Measurements from ENCODE around the gene MYLK2. TPM values are rescaled to one million over a fixed set of nuclear protein-coding genes. Genes with fewer than 3 reads are reported as not detected.

The MYLK2 gene
- total RNA-seq, 1 donor, result under 0.01 TPM

- TF ChIP-seq CTCF (IDR thresholded peaks at IDR 0.05; ENCODE audit: insufficient read depth, low read depth, low read length), result no peak
- no peak for DNase-seq (ENCODE audit: low read depth)
- no peak overlapping the region for H3K4me3 ChIP-seq (ENCODE audit: low read depth, low read length)
Observed at GRCh38 chr20:31851240-31851955, 32.2 kb downstream of the MYLK2 start.

- H3K4me3 ChIP-seq (ENCODE audit: low read depth, low read length), result no peak overlapping the region
- DNase-seq (ENCODE audit: low read depth), result no peak
- no peak for TF ChIP-seq CTCF (IDR thresholded peaks at IDR 0.05; ENCODE audit: insufficient read depth, low read depth, low read length)
Observed at GRCh38 chr20:31853481-31853880, 34.3 kb downstream of the MYLK2 start.

GRCh38 chr20:31856516-31856915 lies 37.4 kb downstream of the MYLK2 start:
- no peak for TF ChIP-seq CTCF (IDR thresholded peaks at IDR 0.05; ENCODE audit: insufficient read depth, low read depth, low read length)
- H3K4me3 ChIP-seq (ENCODE audit: low read depth, low read length), result no peak overlapping the region
- DNase-seq (ENCODE audit: low read depth), result no peak

- no peak overlapping the region for H3K4me3 ChIP-seq (ENCODE audit: low read depth, low read length)
- no peak for DNase-seq (ENCODE audit: low read depth)
- TF ChIP-seq CTCF (IDR thresholded peaks at IDR 0.05; ENCODE audit: insufficient read depth, low read depth, low read length), result no peak
Observed at GRCh38 chr20:31857861-31858759, 39.0 kb downstream of the MYLK2 start.

- no peak for DNase-seq (ENCODE audit: low read depth)
- H3K4me3 ChIP-seq (ENCODE audit: low read depth, low read length), result no peak overlapping the region
- TF ChIP-seq CTCF (IDR thresholded peaks at IDR 0.05; ENCODE audit: insufficient read depth, low read depth, low read length), result no peak
Observed at GRCh38 chr20:31858760-31859083, 39.6 kb downstream of the MYLK2 start.

- no peak overlapping the region for H3K4me3 ChIP-seq (ENCODE audit: low read depth, low read length)
- no peak for DNase-seq (ENCODE audit: low read depth)
- no peak for TF ChIP-seq CTCF (IDR thresholded peaks at IDR 0.05; ENCODE audit: insufficient read depth, low read depth, low read length)
Observed at GRCh38 chr20:31859266-31859997, 40.3 kb downstream of the MYLK2 start.
